Cerebellar cortex (tissue), 1 donor: Measurements from ENCODE around the gene DKC1.
A peak's percentile ranks its signal among the peaks of the same experiment; 100 is the strongest.
"Not testable (repeated sequence)": the region's sequence is repeated elsewhere in the genome, so short reads cannot be mapped to it uniquely, and the experiment has no call there.

Source experiments
- DNase-seq: peaks from one replicate; pipeline ENCODE4 v3.0.0-alpha.2; 2015; ENCODE audit warnings: low spot score

DKC1 gene

GRCh38 chrX:154791939-154792338, 29.3 kb downstream of the DKC1 start:
- DNase-seq, result no peak

- DNase-seq, result no peak
These were observed 30.6 kb downstream of the DKC1 start for GRCh38 chrX:154793084-154793795.

- no peak for DNase-seq
These were observed 32.4 kb downstream of the DKC1 start for GRCh38 chrX:154795016-154795415.

DNA sequence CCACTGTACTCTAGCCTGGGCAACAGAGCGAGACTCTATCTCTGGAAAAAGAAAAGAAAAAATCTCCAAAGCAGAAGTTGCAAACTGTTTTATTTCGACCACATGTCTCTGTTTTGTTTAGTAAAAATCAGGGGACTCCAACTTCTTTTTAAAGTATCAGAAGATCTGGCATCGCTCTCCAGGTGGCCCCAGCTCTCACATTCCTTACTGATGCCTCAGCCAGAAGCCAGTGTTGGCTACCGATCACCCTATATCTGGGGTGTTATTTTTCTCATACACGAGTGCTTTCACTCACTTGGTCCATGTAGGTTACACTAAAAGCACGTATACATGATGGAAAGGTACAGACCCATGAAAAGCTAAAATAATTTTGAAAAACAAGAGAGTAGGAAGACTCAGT, 34.3 kb downstream of the DKC1 start:
- no peak for DNase-seq

DNA sequence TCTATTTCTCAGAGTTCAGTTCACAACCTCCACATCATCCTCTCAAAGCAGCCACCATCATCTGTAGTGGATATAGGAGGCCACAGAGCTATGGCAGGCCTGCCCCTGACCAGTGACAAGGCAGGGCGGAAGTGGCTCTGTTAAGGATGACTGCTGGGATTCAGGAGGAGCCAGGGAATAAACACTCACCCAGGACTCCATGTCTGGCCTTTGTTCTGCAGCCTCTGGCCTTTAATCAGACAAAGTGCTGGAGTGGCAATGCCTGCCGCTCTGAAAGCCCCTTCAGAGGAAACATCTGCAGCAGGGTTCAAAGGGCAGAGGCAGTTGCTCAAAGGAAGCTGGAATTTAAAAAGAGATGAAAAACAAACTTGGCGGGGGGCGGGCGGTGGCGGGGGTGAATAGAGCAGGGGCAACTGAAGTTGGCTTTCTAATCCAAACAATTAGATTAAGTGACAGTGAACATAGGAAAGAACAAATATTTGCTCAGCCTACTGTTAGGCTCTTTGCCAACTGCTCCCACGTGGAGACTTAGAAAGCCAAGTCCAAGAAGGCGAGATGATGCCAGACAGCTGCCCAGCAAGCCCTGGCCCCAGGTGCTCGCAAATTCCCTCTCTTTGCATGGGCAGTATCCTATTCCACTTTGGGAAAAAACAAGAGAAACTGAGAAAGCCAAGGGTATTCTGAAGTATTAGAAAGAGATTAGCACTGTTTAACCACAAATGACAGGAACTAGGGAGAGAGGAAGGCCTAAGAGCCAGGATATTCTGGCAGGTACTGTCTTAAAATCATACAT, 37.1 kb downstream of the DKC1 start:
- no peak for DNase-seq

DNA sequence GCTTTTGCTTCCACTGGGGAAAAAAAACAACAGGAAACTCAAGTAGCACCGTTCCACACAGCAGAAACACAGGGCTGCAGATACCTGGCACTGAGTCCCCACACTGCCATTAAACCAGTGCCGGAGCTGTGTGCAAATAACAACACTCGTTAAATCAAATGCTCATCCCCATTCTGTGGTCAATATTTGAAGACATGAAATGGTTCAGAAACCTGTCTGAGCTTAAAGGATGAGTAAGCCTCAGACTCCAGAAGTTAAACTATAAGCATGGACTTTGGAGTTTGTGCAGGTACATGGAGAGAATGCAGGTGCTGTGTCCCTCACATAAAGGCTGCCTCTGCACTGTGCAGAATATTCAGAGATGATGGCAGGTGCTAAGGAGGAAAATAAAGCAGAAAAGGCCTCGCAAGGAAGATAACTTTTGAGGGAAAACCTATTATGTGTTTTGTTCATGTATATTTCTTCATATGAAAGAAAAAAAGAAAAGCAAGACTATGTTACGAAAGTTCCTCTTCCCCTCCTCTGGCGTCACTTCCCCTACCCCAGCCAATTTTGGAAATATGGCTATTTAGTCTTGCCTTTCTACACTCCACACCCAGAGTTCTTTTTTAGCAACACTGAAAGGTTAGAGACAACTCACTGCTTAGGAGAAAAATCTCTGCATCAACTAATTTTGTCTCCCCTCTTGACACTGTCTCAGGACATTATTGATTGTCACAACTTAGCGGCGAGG, 38.0 kb downstream of the DKC1 start:
- no peak for DNase-seq

DNA sequence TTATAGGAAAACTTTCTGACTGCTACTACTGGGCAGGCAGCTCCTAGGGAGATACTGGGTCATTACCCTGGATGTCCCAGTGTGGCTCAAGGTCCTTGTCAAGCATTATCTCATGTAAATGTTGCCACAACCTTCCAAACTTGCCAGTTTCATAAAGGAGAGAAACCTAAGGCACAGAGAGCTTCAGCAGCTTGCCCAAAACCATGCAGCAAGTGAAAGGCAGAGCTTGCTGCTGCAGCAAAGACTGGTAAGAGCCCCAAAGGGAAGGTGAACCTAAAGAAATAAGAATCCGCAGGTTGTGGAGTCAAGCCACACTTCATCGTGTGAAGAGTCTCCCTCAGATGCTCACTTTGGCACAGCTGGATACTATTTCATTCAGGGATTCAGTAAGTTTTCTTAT, 40.3 kb downstream of the DKC1 start:
- no peak for DNase-seq

- DNase-seq, result peak; percentile 1
These were observed 41.7 kb downstream of the DKC1 start for GRCh38 chrX:154804261-154804956.

DNA sequence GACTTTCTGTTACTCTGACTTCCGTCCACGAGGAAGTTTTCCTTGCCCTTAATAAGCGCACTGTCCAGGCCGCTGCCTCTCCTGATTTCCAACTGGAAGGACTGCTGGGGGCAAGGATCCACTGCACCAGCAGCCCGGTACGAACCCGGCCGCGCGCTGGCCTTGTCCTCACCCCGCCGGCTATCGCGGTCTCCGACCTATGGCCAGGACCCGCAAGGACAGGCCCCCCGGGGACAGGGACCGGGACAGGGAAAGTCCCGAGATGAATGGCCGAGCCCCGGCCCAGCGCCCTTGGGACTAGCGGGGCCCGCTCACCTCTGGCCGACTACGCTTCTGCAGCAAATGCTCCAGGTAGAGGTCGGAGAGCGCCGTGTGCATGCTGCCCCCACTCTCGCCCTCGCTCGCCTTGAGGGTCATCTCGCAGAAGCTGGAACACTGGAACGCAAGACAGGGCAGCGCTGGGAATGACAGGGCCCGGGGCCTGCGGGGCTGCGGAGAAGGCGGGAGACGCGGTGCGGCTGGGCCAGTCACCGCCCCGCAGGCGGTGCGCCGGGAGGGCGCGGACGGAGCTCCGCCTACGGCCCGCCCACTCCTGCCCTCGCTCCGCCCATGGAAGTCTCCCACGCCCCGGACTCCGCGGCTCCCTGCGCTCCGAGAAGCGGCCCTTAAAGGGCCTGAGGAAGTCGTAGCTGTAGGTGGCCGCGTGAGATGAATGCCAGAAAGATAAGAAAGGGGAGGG, 42.5 kb downstream of the DKC1 start, which contains the start of gene MPP1:
Gene MPP1, minus strand, starts transcription at position 529 of the 739 bp plus-strand sequence. Its CDS starts 112 bp downstream, at position 417.
- DNase-seq, result peak; percentile 71

DNA sequence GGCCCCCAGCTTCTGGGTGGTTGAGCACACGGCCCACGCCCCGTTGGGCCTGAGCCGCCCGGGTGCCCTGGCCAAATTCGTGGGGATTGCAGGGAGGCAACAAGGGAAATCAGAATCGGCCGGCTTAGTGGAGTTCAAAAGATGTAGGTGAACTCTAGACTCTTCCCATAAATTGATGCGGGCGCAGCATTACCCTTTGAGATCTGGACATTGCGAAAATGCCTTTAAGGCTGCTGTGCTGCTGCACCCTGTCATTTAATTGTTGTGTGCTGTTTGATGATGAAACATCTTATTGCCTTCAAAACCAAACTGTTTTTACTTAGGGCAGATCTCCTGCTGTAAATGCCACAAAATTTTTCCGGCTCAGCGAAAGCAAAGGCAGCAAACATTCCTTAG, 43.0 kb downstream of the DKC1 start:
- DNase-seq, result no peak

DNA sequence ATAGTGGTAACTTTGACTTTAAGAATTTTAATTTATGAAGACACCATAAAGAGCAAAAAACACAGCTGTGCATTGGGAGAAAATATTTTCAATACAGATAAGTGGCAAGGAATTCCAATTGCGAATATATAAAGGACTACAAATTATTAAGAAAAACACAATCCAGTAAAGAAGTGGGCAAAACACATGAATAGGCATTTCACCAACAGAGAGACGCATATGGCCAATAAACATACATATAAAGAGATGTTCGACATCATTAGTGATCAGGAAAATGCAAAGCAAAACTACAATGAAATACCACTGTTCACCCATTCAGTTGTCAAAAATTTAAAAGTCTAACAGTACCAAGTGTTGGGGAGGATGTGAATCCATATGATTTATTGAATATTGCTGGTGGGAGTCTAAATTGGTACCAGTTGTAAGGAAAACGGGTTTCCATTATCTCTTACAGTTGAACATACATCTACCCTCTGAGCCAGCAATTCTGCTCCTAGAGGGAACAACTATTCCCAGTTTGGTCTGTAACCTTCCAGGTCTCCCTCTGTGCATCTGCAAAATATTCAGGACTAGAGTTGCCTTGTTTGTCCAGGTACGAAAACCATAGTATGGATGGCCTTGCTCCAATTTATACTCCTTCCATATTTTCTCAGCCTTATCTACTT, 44.3 kb downstream of the DKC1 start:
- DNase-seq, result no peak

- DNase-seq, result no peak
These were observed 47.4 kb downstream of the DKC1 start for GRCh38 chrX:154809939-154810665.

DNA sequence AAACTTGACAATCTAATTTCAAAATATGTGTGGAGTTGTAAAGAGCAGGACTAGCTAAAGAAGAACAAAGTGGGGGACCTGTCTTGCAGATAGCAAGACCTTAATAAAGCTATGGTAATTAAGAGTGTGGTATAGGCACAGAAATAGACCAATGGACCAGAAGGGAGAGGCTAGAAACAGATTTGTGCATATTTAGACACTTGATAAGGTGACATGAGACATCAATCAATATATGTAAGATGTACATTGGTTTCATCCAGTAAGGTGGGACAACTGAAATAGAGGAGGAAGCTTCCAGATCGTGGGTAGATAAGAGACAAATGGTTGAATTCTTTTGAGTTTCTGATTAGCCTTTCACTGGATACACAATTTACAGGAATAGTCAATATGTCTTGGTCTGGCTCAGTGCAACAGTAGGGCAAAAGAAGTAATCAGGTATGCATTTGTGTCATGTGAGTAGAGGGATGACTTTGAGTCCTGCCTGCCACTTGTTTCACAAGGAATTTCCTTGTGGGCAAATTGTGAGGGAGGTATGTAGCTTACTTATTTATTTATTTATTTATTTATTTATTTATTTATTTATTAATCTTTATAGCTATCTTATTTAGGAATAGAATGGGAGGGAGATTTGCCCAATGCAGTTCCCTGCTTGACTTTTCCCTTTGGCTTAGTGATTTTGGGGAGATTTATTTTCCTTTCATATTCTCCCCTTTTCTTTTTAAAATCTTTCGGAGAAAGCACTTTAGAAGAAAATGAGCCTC, 49.9 kb downstream of the DKC1 start:
- DNase-seq, result no peak

- DNase-seq, result no peak
These were observed 51.1 kb downstream of the DKC1 start for GRCh38 chrX:154813801-154814200.

- no peak for DNase-seq
These were observed 52.7 kb downstream of the DKC1 start for GRCh38 chrX:154815274-154815818.

GRCh38 chrX:154816326-154816898, 53.7 kb downstream of the DKC1 start:
- not testable (repeated sequence) for DNase-seq

GRCh38 chrX:154817048-154817618, 54.5 kb downstream of the DKC1 start:
- not testable (repeated sequence) for DNase-seq
